HG02884 (cell line): ENCODE measurements around the gene CFAP77.

ENCODE experiments used
- ATAC-seq: cut with Tn5 transposase; IDR thresholded peaks from one replicate; pipeline ENCODE4 v1.9.1; 2021; ENCODE audit warnings: mild to moderate bottlenecking, moderate library complexity; ENCODE audit not compliant: unreplicated experiment

The CFAP77 gene

DNA sequence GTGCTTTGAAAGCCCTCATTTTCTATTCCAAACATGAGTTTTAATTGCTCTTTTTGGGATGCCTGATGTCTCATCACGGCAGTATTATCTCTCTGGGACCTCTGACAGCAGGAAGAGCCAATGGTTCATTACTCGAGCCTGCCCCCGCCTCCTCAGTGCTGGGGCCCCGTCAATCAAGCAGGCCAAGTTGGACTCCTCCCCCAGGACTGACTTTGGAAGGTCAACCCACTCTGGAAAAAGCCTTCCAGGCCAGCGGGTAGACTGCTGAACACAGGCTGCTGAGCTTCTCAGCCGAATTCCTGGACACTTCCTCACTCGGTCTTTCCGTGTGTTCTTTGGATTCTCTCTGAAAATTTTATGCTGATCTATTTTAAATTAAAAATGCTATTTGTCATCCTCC is 162.9 kb downstream of the CFAP77 start:
- no peak for ATAC-seq

- no peak for ATAC-seq
These were observed 165.1 kb downstream of the CFAP77 start for GRCh38 chr9:132575005-132575609.

DNA sequence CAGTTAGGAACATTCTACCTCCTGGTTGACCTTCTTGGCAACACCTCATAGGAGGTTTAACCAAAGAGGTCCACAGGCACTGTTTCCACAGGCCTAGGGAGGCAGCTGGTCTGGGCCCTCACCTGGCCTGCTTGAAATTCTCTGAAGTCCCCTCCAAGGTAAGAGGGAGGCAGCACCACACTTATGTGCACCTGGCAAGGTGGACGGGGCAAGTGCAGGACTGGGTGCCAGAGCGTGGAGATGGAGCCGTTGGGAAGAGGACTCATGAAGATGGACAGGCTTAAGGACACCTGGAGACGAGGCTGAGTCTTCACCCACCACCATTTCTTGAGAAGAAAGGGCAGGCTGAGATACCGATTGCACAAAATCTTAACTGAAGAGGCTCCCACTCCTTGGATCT is 165.8 kb downstream of the CFAP77 start:
- no peak for ATAC-seq

GRCh38 chr9:132577119-132577518 is 167.1 kb downstream of the CFAP77 start:
- no peak for ATAC-seq

GRCh38 chr9:132578367-132578932 is 168.4 kb downstream of the CFAP77 start:
- no peak for ATAC-seq

- ATAC-seq, result no peak
These were observed 169.4 kb downstream of the CFAP77 start for GRCh38 chr9:132579427-132579798.

DNA sequence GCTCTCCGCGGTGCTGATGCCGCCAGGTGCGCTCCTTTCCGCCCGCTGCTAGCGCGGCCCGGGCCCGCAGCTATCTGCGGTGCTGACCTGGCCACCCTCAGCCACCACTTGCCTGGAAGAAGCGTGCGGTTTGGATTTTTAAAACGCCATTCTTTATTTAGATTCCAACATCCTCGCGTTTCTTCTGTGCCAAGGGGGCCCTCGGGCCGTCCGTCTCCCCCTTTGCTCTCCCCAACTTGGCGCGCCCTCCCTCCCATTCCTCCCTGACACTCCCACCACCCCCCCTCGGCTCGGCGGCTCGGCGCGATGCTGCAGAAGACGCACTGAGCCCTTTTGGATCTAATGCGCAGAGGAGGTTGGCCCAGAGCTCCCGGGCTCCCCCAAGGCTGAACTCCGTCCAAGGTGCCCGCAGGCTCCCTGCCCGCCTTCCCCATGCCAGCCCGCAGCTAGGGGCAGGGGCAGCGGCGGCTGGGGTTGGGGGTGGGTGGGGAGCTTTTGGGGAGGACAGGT is 172.3 kb downstream of the CFAP77 start, which contains the start of gene BARHL1:
Gene BARHL1 (plus strand): TSS at position 331 of the 510 bp plus-strand sequence. CDS start 192 bp downstream, outside the sequence.
- ATAC-seq, result no peak

DNA sequence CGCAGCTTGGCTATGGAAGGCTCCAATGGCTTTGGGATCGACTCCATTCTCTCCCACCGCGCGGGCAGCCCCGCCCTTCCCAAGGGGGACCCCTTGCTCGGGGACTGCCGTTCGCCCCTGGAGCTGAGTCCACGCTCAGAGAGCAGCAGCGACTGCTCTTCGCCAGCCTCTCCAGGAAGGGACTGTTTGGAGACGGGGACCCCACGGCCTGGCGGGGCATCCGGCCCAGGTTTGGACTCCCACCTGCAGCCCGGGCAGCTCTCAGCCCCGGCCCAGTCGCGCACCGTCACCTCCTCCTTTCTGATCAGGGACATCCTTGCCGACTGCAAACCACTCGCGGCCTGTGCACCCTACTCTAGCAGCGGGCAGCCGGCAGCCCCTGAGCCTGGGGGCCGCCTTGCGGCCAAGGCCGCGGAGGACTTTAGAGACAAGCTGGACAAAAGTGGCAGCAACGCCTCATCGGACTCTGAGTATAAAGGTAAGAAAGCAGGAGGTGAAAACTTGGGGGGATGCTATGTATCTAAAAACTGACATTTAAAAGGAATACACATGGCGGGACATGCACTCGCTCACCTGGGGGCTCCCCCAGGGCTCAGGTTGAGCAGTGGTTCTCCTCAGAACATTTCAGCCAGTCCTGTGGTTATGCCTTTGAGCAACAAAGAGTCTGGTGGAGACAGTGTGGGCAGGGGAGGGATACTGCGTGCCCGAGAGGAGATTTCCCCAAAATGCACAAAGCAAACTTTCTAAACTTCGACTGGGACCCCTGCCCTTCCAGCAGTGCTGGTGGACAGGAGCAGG is 173.0 kb downstream of the CFAP77 start:
- ATAC-seq, result no peak

GRCh38 chr9:132583584-132584304 is 173.7 kb downstream of the CFAP77 start:
- no peak for ATAC-seq

- no peak for ATAC-seq
These were observed 174.9 kb downstream of the CFAP77 start for GRCh38 chr9:132584601-132585560.

GRCh38 chr9:132585954-132586829 is 176.2 kb downstream of the CFAP77 start:
- no peak for ATAC-seq

DNA sequence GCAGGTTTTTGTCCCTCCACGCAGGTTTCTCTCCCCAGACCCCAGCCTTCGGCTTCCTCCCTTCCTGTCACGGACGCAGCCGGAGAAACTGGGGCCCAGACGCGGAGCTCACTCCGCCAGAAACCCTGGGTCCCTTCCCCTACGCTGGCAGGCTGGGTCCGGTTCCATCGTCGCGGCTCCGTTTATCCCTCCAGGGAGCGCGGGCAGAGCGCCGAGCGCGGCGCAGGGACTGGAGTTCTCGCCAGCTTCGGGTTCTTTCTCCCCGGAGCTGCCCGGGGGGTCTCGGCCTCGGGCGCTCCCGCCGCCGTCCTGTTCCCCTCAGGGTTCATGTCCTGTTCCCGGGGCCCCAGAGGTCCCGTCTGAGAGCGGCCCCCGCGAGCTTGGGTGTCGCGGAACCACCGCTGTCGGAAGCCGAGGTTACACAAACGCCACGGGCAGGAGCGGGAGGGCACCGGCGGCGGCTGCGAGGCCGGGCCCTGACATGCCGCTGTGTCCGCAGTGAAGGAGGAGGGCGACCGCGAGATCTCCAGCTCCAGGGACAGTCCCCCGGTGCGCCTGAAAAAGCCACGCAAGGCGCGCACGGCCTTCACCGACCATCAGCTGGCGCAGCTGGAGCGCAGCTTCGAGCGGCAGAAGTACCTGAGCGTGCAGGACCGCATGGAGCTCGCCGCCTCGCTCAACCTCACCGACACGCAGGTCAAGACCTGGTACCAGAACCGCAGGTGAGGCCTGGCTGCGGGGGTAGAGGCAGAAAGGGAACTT is 177.0 kb downstream of the CFAP77 start:
- no peak for ATAC-seq

DNA sequence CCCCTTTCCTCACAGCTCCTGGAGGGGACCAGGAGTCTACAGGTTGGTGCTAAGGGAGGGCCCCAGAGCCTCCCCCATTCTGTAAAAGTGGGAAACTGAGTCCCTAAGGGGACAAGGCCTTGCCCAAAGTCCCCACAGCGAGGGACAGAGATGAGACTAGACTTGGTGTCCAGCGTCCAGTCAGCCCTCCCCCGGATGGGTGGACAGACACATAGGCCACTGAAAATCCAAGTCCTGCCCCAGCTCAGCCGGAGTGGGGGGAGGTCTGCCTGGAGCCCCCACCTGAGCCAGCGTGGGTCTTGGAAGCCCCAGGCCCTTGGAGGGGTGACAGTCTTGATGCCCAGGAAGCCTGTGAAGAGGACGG is 177.6 kb downstream of the CFAP77 start:
- ATAC-seq, result no peak

GRCh38 chr9:132588098-132588497 is 178.1 kb downstream of the CFAP77 start:
- no peak for ATAC-seq

GRCh38 chr9:132588501-132589147 is 178.6 kb downstream of the CFAP77 start:
- no peak for ATAC-seq

- ATAC-seq, result no peak
These were observed 179.4 kb downstream of the CFAP77 start for GRCh38 chr9:132589148-132590036.

GRCh38 chr9:132590037-132590317 is 180.0 kb downstream of the CFAP77 start:
- no peak for ATAC-seq
